Inflammatory macrophage (primary cell): ENCODE data around the gene HDGFL3.
A peak's percentile ranks its signal among the peaks of the same experiment; 100 is the strongest.
"Not testable (repeated sequence)": the region's sequence is repeated elsewhere in the genome, so short reads cannot be mapped to it uniquely, and the experiment has no call there.

Source experiments
- DNase-seq, 2 donors: peaks; one replicate each; pipeline ENCODE4 v3.0.0-alpha.2; 2020 to 2022
- total RNA-seq, 18 experiments: gene quantifications; one replicate each; lab custom pipeline; 2026; ENCODE audit warnings: mixed read lengths in 6 of 18, inconsistent platforms in 2 of 18; lab: John Stamatoyannopoulos, UW

HDGFL3 gene
- total RNA-seq = 5.1 to 28.2 (median 12.0) reads per million in 18 experiments

GRCh38 chr15:83207660-83208366 is at the start of gene HDGFL3:
Gene HDGFL3, minus strand, starts transcription at chr15:83207823. Its CDS starts 409 bp downstream, at chr15:83207414.
- DNase-seq = peak in 1 of 2 donors; percentile 26

- no peak for DNase-seq
These were observed 43.2 kb upstream of the HDGFL3 start for GRCh38 chr15:83250781-83251180.

- DNase-seq = no peak
These were observed 41.4 kb upstream of the HDGFL3 start for GRCh38 chr15:83249030-83249343.

- DNase-seq = peak; percentile 71 to 79
These were observed 40.8 kb upstream of the HDGFL3 start for GRCh38 chr15:83248151-83249029.

GRCh38 chr15:83243634-83244033 is 36.0 kb upstream of the HDGFL3 start:
- DNase-seq = no peak

- no peak for DNase-seq
These were observed 22.6 kb upstream of the HDGFL3 start for GRCh38 chr15:83230242-83230641.

- no peak for DNase-seq
These were observed 17.8 kb upstream of the HDGFL3 start for GRCh38 chr15:83225449-83225848.

GRCh38 chr15:83221781-83222180 is 14.2 kb upstream of the HDGFL3 start:
- not testable (repeated sequence) for DNase-seq

GRCh38 chr15:83219026-83219425 is 11.4 kb upstream of the HDGFL3 start:
- DNase-seq = no peak

GRCh38 chr15:83215306-83215705 is 7.7 kb upstream of the HDGFL3 start:
- no peak for DNase-seq

- DNase-seq = no peak
These were observed 3.0 kb upstream of the HDGFL3 start for GRCh38 chr15:83210619-83211018.

GRCh38 chr15:83209333-83209732 is 1.7 kb upstream of the HDGFL3 start:
- no peak for DNase-seq

- no peak for DNase-seq
These were observed 691 bp upstream of the HDGFL3 start for GRCh38 chr15:83208367-83208661.

- DNase-seq = peak in 1 of 2 donors; percentile 7
These were observed 489 bp downstream of the HDGFL3 start for GRCh38 chr15:83207009-83207659.

GRCh38 chr15:83206526-83207008 is 1.1 kb downstream of the HDGFL3 start:
- DNase-seq = no peak

- no peak for DNase-seq
These were observed 1.8 kb downstream of the HDGFL3 start for GRCh38 chr15:83205725-83206324.

- DNase-seq = no peak
These were observed 2.9 kb downstream of the HDGFL3 start for GRCh38 chr15:83204697-83205096.

GRCh38 chr15:83203543-83203942 is 4.1 kb downstream of the HDGFL3 start:
- no peak for DNase-seq

- DNase-seq = no peak
These were observed 7.0 kb downstream of the HDGFL3 start for GRCh38 chr15:83200589-83200988.

- no peak for DNase-seq
These were observed 7.5 kb downstream of the HDGFL3 start for GRCh38 chr15:83200162-83200561.

GRCh38 chr15:83199288-83199687 is 8.3 kb downstream of the HDGFL3 start:
- no peak for DNase-seq

GRCh38 chr15:83198476-83198875 is 9.1 kb downstream of the HDGFL3 start:
- no peak for DNase-seq

GRCh38 chr15:83194528-83194927 is 13.1 kb downstream of the HDGFL3 start:
- DNase-seq = no peak
